ENCODE results near the gene CDC42BPA.
A peak's percentile ranks its signal among the peaks of the same experiment; 100 is the strongest.
"Not testable (repeated sequence)": the region's sequence is repeated elsewhere in the genome, so short reads cannot be mapped to it uniquely, and the experiment has no call there.

CDC42BPA gene

GRCh38 chr1:227140376-227140775 is 177.9 kb downstream of the CDC42BPA start:
- TF ChIP-seq CTCF (IDR thresholded peaks at IDR 0.05) = no peak
- no peak for TF ChIP-seq ZFX (IDR thresholded peaks at IDR 0.05; ENCODE audit: borderline replicate concordance)
- H3K27ac ChIP-seq = no peak overlapping the region

- H3K27ac ChIP-seq = no peak overlapping the region
- TF ChIP-seq CTCF (IDR thresholded peaks at IDR 0.05) (no peak), ZFX (IDR thresholded peaks at IDR 0.05; ENCODE audit: borderline replicate concordance) (no peak)
Measured at GRCh38 chr1:227136210-227136820, 182.0 kb downstream of the CDC42BPA start.

GRCh38 chr1:227134686-227135314 is 183.5 kb downstream of the CDC42BPA start:
- no peak overlapping the region for H3K27ac ChIP-seq
- TF ChIP-seq CTCF (IDR thresholded peaks at IDR 0.05) (no peak), ZFX (IDR thresholded peaks at IDR 0.05; ENCODE audit: borderline replicate concordance) (no peak)

- H3K27ac ChIP-seq = not testable (repeated sequence)
Measured at GRCh38 chr1:227132695-227133094, 185.6 kb downstream of the CDC42BPA start.

- peak; percentile 78 for TF ChIP-seq CTCF (IDR thresholded peaks at IDR 0.05)
- no peak for TF ChIP-seq ZFX (IDR thresholded peaks at IDR 0.05; ENCODE audit: borderline replicate concordance)
Measured at GRCh38 chr1:227131193-227131592, 187.1 kb downstream of the CDC42BPA start.

GRCh38 chr1:227127891-227128290 is 190.4 kb downstream of the CDC42BPA start:
- no peak overlapping the region for H3K27ac ChIP-seq
- no peak for TF ChIP-seq CTCF (IDR thresholded peaks at IDR 0.05)
- no peak for TF ChIP-seq ZFX (IDR thresholded peaks at IDR 0.05; ENCODE audit: borderline replicate concordance)

More at GRCh38 chr1:227131193-227131592, 187.1 kb downstream of the CDC42BPA start:
- H3K27ac ChIP-seq = no peak overlapping the region

- TF ChIP-seq CTCF (IDR thresholded peaks at IDR 0.05) = no peak
- TF ChIP-seq ZFX (IDR thresholded peaks at IDR 0.05; ENCODE audit: borderline replicate concordance) = no peak
- H3K27ac ChIP-seq = no peak overlapping the region
Measured at GRCh38 chr1:227125929-227126545, 192.3 kb downstream of the CDC42BPA start.

Measured in 22Rv1 (cell line).